Thyroid gland (tissue), 4 donors: ENCODE measurements around the gene ACTR5.

Experiments
- POLR2A ChIP-seq, 2 donors: fragments of 450-650 bp; IDR thresholded peaks; one replicate each; pipeline ENCODE4 v1.6.1; 2017; ENCODE audit warnings: antibody characterized with exemption in 2 of 2, mild to moderate bottlenecking in 2 of 2, moderate library complexity in 1 of 2
- TF ChIP-seq, protein P1 (sequence below), 6 experiments: fragments of 200-600 bp in 3 of 6; fragments of 450-650 bp in 3 of 6; sonication (generic) in 3 of 6; IDR thresholded peaks; one replicate each; pipeline ENCODE4 v1.5.1; 2016 to 2019; ENCODE audit warnings: antibody characterized with exemption in 6 of 6, mild to moderate bottlenecking in 2 of 6, inconsistent platforms in 1 of 6, moderate library complexity in 1 of 6

DNA sequence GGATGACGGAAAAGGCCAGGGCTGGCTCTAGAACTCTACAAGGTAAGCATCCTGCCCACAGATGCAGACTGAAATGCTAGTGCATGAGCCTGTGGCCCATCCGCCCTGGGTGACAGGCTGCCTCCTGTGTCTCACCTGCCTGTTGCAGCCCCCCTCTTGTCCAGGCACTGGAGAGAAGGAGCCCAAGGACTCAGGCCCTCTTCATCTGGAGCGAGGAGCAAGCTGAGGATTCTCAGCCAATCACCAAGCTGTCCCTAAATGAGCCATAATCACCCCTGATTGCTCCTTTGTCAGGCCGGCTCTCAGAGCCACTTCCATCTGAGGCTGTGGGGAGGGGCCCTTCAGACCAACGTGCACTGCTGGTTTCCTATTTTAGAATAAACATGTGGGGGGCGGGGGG lies 34.0 kb upstream of the ACTR5 start:
- TF ChIP-seq, protein P1, sequence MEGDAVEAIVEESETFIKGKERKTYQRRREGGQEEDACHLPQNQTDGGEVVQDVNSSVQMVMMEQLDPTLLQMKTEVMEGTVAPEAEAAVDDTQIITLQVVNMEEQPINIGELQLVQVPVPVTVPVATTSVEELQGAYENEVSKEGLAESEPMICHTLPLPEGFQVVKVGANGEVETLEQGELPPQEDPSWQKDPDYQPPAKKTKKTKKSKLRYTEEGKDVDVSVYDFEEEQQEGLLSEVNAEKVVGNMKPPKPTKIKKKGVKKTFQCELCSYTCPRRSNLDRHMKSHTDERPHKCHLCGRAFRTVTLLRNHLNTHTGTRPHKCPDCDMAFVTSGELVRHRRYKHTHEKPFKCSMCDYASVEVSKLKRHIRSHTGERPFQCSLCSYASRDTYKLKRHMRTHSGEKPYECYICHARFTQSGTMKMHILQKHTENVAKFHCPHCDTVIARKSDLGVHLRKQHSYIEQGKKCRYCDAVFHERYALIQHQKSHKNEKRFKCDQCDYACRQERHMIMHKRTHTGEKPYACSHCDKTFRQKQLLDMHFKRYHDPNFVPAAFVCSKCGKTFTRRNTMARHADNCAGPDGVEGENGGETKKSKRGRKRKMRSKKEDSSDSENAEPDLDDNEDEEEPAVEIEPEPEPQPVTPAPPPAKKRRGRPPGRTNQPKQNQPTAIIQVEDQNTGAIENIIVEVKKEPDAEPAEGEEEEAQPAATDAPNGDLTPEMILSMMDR (IDR thresholded peaks at IDR 0.05) = no peak
- no peak for TF ChIP-seq POLR2A (IDR thresholded peaks at IDR 0.05)
